GM19397 (cell line): ENCODE results near the gene GTPBP3.

Experiments
- ATAC-seq: cut with Tn5 transposase; IDR thresholded peaks from one replicate; pipeline ENCODE4 v1.9.1; 2021; ENCODE audit warnings: mild to moderate bottlenecking, moderate library complexity; ENCODE audit not compliant: unreplicated experiment

The GTPBP3 gene

GRCh38 chr19:17380426-17381138 lies 43.2 kb downstream of the GTPBP3 start:
- no peak for ATAC-seq

DNA sequence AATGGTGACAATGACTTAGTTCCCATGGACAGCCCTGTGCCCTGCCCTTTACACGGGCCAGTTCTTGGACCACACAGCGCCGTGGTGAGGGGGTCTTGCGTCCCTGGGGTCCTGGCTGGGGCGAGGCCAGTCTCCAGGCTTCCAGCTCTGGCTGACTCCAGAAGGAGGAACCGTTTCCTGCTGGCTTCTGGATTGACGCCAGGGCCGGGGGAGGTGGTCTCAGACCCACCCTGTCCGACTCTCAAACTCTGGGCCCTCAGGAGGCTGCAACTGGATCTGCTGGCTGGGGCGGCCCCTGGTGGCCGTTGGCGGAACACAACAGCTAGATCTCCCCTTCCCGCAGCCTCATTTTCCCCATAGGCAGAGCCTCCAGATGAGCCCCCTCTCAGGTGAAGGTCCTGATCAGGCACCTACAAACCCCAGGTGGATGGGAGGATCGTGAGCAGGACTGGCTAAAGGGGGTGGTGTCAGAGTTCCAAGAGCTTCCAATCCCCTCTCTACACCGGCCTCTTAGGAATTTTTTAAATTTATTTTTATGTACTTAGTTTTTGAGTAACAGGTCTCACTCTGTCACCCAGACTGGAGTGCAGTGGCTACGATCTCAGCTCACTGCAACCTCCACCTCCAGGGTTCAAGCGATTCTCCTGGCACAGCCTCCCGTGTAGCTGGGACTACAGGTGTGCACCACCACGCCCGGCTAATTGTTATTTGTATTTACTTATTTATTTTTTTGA lies 48.7 kb downstream of the GTPBP3 start:
- ATAC-seq = no peak

GRCh38 chr19:17389288-17389687 lies 51.9 kb downstream of the GTPBP3 start:
- no peak for ATAC-seq

- ATAC-seq = no peak
These were observed 52.8 kb downstream of the GTPBP3 start for GRCh38 chr19:17389957-17390664.

GRCh38 chr19:17390665-17391370 lies 53.5 kb downstream of the GTPBP3 start:
- ATAC-seq = peak; percentile 86

- ATAC-seq = no peak
These were observed 54.2 kb downstream of the GTPBP3 start for GRCh38 chr19:17391371-17392151.
